Measurements from ENCODE around the gene GGT5. TPM values are rescaled to one million over a fixed set of nuclear protein-coding genes. Genes with fewer than 3 reads are reported as not detected.
"Not testable (repeated sequence)": the region's sequence is repeated elsewhere in the genome, so short reads cannot be mapped to it uniquely, and the experiment has no call there.

Gene GGT5
- total and polyA plus RNA-seq, 3 experiments from 2014 or later: not detected

DNA sequence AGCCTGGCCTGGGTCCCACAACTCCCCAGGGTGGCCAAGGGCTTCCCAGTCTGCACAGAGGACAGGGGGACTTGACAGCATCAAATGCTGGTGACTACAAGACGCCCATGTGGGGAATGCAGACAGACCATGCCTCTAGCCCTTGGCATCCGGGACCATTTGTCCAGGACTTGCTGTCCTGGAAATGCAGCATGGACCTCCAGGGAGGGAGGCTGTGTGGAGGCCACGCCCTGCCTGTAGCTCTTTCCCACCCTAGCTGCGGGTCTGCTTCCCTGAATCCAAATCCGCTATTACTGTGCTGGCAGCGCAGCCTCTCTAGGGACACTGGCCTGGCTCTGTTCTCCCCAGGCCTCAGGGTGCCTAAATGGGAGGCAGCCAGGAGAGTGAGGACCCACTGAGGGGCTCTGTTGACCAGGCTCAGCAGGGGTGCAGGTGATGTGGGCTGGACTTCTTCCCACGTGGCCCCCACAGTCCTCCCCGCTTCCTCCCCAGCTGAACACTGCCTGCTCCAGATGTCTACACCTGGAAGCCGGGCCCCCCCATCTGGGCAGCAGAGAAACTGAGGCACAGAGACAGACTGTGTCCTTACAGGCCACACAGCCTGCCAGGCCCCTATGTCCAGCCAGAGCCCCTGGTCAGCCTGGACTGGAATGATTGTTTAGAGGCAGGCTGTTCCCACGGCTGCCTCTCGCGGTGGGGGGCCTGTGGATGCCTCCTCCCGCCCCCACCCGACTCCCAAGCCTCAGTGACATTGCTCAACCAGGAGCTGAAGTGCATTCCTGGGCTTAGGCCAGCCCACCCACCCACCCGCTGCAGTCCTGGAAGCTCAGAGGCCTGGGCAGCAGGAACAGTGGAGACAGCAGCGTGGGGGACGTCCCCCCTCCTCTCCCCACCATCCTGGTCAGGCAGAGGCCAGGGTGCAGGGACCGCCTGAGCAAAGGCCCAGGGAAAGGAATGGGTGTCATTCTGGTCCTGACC, 991 bp upstream of the GGT5 start:
- peak overlapping the region in 1 of 8 donors; percentile 29 for H3K27ac Mint-ChIP-seq

GRCh38 chr22:24244144-24244787, 616 bp downstream of the GGT5 start:
- peak overlapping the region in 1 of 8 donors; percentile 85 for H3K27ac Mint-ChIP-seq
- no peaks in the 10 kb centered on the region for H3K27me3 Mint-ChIP-seq
- CTCF ChIA-PET: no interaction called here
- peaks cover 26 to 39% (median 29%) of the 10 kb centered on the region in 3 donors for H3K4me1 Mint-ChIP-seq
- no peak for DNase-seq
- H3K4me3 Mint-ChIP-seq: peak overlapping the region in 3 of 7 donors; percentile 55 to 78 (median 56)
- H3K9me3 ChIP-seq (ENCODE audit: low read length): no peaks in the 10 kb centered on the region
- no peaks in the 10 kb centered on the region for H3K36me3 ChIP-seq (ENCODE audit: insufficient read depth, low read length)
- H3K4me3 ChIP-seq (ENCODE audit: low read length): no peak overlapping the region
- POLR2A ChIA-PET: no interaction called here
- H3K4me1 ChIP-seq (ENCODE audit: insufficient read depth, low read length): peaks cover 25% of the 10 kb centered on the region
- H3K27me3 ChIP-seq (ENCODE audit: insufficient read depth, low read length, poor library complexity, severe bottlenecking): no peaks in the 10 kb centered on the region
- H3K27ac ChIP-seq (ENCODE audit: low read depth, low read length): no peak overlapping the region
- H3K9me3 Mint-ChIP-seq: no peaks in the 10 kb centered on the region
- no peaks in the 10 kb centered on the region for H3K36me3 Mint-ChIP-seq

More for the DNA sequence above, 991 bp upstream of the GGT5 start:
- H3K4me3 Mint-ChIP-seq; H3K9me3 Mint-ChIP-seq; H3K9me3 ChIP-seq (ENCODE audit: low read length); H3K27ac ChIP-seq (ENCODE audit: low read depth, low read length); H3K36me3 ChIP-seq (ENCODE audit: insufficient read depth, low read length); H3K27me3 ChIP-seq (ENCODE audit: insufficient read depth, low read length, poor library complexity, severe bottlenecking); POLR2A ChIA-PET; CTCF ChIA-PET; H3K27me3 Mint-ChIP-seq; H3K36me3 Mint-ChIP-seq; H3K4me3 ChIP-seq (ENCODE audit: low read length); DNase-seq: not testable (repeated sequence)
- peaks cover 26 to 32% (median 29%) of the 10 kb centered on the region in 3 donors for H3K4me1 Mint-ChIP-seq
- H3K4me1 ChIP-seq (ENCODE audit: insufficient read depth, low read length): peaks cover 25% of the 10 kb centered on the region

- H3K4me3 ChIP-seq (ENCODE audit: low read length): not testable (repeated sequence)
Measured at GRCh38 chr22:24243417-24243816, 1.5 kb downstream of the GGT5 start.

DNA sequence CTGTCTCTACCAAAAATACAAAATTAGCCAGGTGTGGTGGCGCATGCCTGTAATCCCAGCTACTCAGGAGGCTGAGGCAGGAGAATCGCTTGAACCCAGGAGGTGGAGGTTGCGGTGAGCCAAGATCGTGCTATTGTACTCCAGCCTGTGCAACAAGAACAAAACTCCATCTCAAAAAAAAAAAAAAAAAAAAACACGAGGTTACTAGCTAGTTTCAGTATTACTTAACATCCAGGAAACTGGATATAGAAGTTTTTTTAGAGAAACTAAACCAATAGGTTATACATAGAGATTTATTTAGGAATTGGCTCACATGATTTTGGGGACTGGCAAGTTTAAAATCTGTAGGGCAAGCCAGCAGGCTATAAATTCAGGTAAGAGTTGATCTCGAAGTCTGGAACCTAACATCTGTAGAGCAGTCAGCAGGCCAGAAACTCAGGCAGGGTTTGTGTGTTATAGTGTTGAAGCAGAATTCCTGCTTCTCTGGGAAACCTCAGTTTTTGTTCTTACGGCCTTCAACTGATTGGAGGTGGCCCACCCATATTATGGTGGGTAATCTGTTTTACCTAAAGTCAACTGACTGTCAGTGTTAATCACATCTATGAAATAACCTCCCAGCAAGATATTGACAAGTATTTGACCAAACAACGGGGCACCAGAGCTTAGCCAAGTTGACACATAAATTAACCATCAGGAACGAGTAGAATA, 3.7 kb downstream of the GGT5 start:
- H3K27me3 ChIP-seq (ENCODE audit: insufficient read depth, low read length, poor library complexity, severe bottlenecking); H3K9me3 Mint-ChIP-seq; H3K27me3 Mint-ChIP-seq; DNase-seq; H3K4me3 ChIP-seq (ENCODE audit: low read length); H3K9me3 ChIP-seq (ENCODE audit: low read length); CTCF ChIA-PET; POLR2A ChIA-PET; H3K27ac ChIP-seq (ENCODE audit: low read depth, low read length); H3K36me3 ChIP-seq (ENCODE audit: insufficient read depth, low read length); H3K36me3 Mint-ChIP-seq: not testable (repeated sequence)
- Mint-ChIP-seq H3K27ac (peak overlapping the region in 4 of 8 donors; percentile 29 to 64 (median 46)), H3K4me3 (peak overlapping the region in 1 of 7 donors; percentile 15), H3K4me1 (peaks cover 26 to 39% (median 29%) of the 10 kb centered on the region in 3 donors)
- H3K4me1 ChIP-seq (ENCODE audit: insufficient read depth, low read length): peaks cover 25% of the 10 kb centered on the region

More at GRCh38 chr22:24243417-24243816, 1.5 kb downstream of the GGT5 start:
- peaks cover 25% of the 10 kb centered on the region for H3K4me1 ChIP-seq (ENCODE audit: insufficient read depth, low read length)
- peaks cover 26 to 39% (median 29%) of the 10 kb centered on the region in 3 donors for H3K4me1 Mint-ChIP-seq
- H3K4me3 Mint-ChIP-seq: peak overlapping the region in 5 of 7 donors; percentile 58 to 68 (median 64)
- peak overlapping the region in 4 of 8 donors; percentile 47 to 75 (median 64) for H3K27ac Mint-ChIP-seq
- H3K36me3 Mint-ChIP-seq; H3K27me3 Mint-ChIP-seq; DNase-seq; H3K27ac ChIP-seq (ENCODE audit: low read depth, low read length); H3K27me3 ChIP-seq (ENCODE audit: insufficient read depth, low read length, poor library complexity, severe bottlenecking); H3K9me3 ChIP-seq (ENCODE audit: low read length); H3K36me3 ChIP-seq (ENCODE audit: insufficient read depth, low read length); H3K9me3 Mint-ChIP-seq: not testable (repeated sequence)
- ChIA-PET POLR2A (interaction anchor here (1.1 kb wide), 1 partner anchor 88 kb away, joined by 5 read pairs; no protein-coding TSS in a partner anchor), CTCF (interaction anchor here (1.1 to 2.0 kb wide), 5 partner anchors 12 to 110 kb away, joined by 3 to 9 read pairs (median 4); no protein-coding TSS in a partner anchor)

DNA sequence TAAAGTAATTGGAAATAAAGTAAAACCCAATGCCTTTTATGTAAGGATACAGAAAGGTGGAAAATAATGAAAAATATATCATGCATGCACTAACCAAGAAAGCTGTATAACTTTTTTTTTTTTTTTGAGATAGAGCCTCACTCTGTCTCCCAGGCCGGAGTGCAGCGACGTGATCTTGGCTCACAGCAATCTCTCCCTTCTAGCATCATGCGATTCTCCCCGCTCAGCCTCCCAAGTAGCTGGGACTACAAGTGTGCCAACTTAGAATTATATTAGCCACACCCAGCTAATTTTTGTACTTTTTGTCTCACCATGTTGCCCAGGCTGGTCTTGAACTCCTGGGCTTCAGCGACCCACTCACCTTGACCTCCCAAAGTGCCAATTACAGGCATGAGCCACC, 4.5 kb downstream of the GGT5 start:
- H3K9me3 ChIP-seq (ENCODE audit: low read length): no peaks in the 10 kb centered on the region
- peaks cover 25% of the 10 kb centered on the region for H3K4me1 ChIP-seq (ENCODE audit: insufficient read depth, low read length)
- Mint-ChIP-seq H3K9me3 (no peaks in the 10 kb centered on the region), H3K27ac (peak overlapping the region in 1 of 8 donors; percentile 51), H3K36me3 (no peaks in the 10 kb centered on the region), H3K4me3 (no peak overlapping the region), H3K4me1 (peaks cover 26 to 39% (median 29%) of the 10 kb centered on the region in 3 donors), H3K27me3 (no peaks in the 10 kb centered on the region)
- no peaks in the 10 kb centered on the region for H3K27me3 ChIP-seq (ENCODE audit: insufficient read depth, low read length, poor library complexity, severe bottlenecking)
- no peak overlapping the region for H3K27ac ChIP-seq (ENCODE audit: low read depth, low read length)
- H3K4me3 ChIP-seq (ENCODE audit: low read length): no peak overlapping the region
- no peaks in the 10 kb centered on the region for H3K36me3 ChIP-seq (ENCODE audit: insufficient read depth, low read length)
- DNase-seq: no peak
- POLR2A ChIA-PET: no interaction called here
- CTCF ChIA-PET: interaction anchor here (1.3 kb wide), 1 partner anchor 9 kb away, joined by 3 read pairs; no protein-coding TSS in a partner anchor

GRCh38 chr22:24238101-24238694, 6.7 kb downstream of the GGT5 start:
- H3K4me1 Mint-ChIP-seq: peaks cover 18 to 27% (median 19%) of the 10 kb centered on the region in 3 donors
- H3K4me3 Mint-ChIP-seq; H3K4me3 ChIP-seq (ENCODE audit: low read length); H3K9me3 ChIP-seq (ENCODE audit: low read length); H3K27me3 ChIP-seq (ENCODE audit: insufficient read depth, low read length, poor library complexity, severe bottlenecking); H3K9me3 Mint-ChIP-seq; H3K27me3 Mint-ChIP-seq; H3K27ac Mint-ChIP-seq; H3K36me3 ChIP-seq (ENCODE audit: insufficient read depth, low read length); H3K36me3 Mint-ChIP-seq; H3K27ac ChIP-seq (ENCODE audit: low read depth, low read length); DNase-seq; POLR2A ChIA-PET: not testable (repeated sequence)
- CTCF ChIA-PET: interaction anchor here (0.7 kb wide), 1 partner anchor 81 kb away, joined by 3 read pairs; no protein-coding TSS in a partner anchor
- peaks cover 13% of the 10 kb centered on the region for H3K4me1 ChIP-seq (ENCODE audit: insufficient read depth, low read length)

DNA sequence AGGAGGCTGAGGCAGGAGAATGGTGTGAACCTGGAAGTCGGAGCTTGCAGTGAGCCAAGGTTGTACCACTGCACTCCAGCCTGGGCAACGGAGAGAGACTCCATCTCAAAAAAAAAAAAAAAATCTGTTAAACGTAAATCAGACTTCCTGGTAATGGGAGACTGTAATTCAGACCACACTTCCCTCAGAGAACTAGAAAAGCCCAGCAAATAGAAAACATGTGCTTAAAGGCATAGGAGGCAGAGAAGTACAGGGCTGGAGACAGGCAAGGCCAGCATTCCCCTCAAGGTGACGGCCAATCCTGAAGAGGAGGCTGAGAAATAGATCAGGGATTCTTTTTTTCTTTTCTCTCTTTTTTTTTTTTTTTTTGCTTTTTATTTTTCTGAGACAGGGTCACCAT, 8.2 kb downstream of the GGT5 start:
- no peak for DNase-seq
- no peak overlapping the region for H3K4me3 Mint-ChIP-seq
- H3K9me3 Mint-ChIP-seq: no peaks in the 10 kb centered on the region
- H3K27ac Mint-ChIP-seq: peak overlapping the region in 1 of 8 donors; percentile 55
- H3K4me3 ChIP-seq (ENCODE audit: low read length): no peak overlapping the region
- CTCF ChIA-PET: no interaction called here
- H3K36me3 Mint-ChIP-seq: no peaks in the 10 kb centered on the region
- no peaks in the 10 kb centered on the region for H3K4me1 ChIP-seq (ENCODE audit: insufficient read depth, low read length)
- H3K4me1 Mint-ChIP-seq: peaks cover 5 to 13% (median 6%) of the 10 kb centered on the region in 3 donors
- POLR2A ChIA-PET: no interaction called here
- H3K36me3 ChIP-seq (ENCODE audit: insufficient read depth, low read length): no peaks in the 10 kb centered on the region
- H3K27me3 ChIP-seq (ENCODE audit: insufficient read depth, low read length, poor library complexity, severe bottlenecking): no peaks in the 10 kb centered on the region
- no peaks in the 10 kb centered on the region for H3K9me3 ChIP-seq (ENCODE audit: low read length)
- no peak overlapping the region for H3K27ac ChIP-seq (ENCODE audit: low read depth, low read length)
- no peaks in the 10 kb centered on the region for H3K27me3 Mint-ChIP-seq

Data from CD8-positive, alpha-beta memory T cell (primary cell).